Measurements from ENCODE around the gene SLIT3. TPM values are rescaled to one million over a fixed set of nuclear protein-coding genes. Genes with fewer than 3 reads are reported as not detected.

Gene SLIT3
- total RNA-seq, 1 donor from 2014 or later: not detected

- DNase-seq: no peak
Measured at GRCh38 chr5:168686837-168687236, 614.1 kb downstream of the SLIT3 start.

DNA sequence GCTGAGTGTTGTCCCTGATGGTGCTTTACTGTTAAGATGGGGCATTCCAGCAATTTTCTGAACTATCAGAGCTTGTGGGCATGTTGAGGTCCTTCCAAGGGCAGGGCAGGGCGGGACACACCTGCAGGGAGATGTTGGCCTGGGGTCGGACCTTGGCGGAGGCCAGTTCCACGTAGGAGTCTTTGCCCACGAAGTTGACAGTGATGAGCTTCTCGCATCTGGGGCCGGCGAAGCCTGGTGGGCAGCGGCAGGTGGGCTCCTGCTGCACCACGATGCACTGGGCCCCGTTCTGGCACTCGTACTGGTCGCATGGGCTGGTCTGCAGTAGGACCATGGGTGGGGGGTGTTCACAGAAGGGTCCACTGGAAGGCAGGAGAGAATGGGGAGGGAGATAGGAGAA is 615.4 kb downstream of the SLIT3 start:
- DNase-seq: no peak

DNA sequence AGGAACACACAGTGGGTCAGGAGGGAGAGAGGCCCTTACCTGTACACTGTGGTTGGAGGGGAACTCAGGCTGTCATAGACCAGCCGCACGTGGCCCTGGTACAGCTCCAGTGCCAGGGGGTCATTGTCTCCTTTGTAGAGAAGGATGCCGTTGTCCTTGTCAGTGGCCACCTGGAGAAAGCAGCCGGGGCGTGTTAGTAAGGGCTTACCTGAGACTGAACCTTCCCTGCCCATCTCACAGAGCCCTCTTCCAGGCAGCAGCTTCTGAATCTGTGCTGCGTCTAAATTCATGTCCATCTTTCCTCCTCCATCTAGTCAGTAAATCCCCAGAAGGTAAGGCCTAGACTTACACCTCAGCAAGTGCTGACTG is 617.0 kb downstream of the SLIT3 start:
- DNase-seq: no peak

GRCh38 chr5:168683247-168683926 is 617.6 kb downstream of the SLIT3 start:
- DNase-seq: no peak

DNA sequence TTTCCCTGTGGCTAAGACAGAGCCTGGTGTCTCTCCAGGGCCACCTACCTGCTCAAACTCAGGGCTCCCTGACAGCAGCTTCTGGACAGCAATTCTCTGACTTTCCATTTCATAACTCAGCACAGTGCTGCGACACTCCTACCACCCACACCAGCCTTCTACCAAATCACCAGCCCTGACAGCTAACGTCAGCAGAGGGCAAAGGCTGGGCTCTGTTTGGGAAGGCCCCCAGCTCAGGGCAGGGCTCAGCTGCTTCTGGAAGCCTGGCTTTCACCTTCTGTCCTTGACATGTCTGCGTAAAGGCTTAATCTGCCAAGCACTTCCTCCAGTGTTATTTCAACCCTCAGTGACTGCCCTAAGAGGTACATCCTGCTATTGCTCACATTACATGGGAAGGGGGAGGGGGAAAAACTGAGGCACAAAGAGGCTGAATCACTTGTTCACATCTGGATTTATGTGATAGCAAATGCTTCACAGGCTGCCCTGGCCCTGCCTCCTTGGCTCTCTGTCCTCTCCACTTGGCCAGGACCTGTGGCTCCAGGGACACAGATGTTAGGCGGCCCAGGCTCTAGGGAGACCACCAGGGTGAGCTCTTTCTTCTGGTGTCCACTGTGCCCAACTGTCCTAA is 619.3 kb downstream of the SLIT3 start:
- peak; percentile 35 for DNase-seq

DNA sequence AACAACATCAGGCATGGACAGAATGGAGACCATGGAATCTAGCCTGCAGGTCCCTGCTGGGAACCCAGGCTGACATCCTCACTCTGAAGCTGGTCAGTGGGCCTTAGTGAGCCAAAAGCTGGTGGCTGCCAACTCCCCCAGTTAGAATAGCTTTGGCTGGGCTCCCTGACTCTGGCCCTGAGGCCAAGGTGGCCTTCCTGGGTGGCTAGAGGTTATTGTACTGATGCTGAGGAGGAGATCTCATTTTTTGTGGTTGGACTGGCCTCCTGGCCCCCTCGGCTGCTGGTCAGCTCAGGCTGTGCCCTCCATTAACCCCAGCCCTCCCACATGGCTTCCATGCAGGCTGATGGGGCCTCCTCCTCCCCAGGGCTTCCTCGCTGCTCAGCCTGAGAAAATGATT is 620.5 kb downstream of the SLIT3 start:
- DNase-seq: no peak

DNA sequence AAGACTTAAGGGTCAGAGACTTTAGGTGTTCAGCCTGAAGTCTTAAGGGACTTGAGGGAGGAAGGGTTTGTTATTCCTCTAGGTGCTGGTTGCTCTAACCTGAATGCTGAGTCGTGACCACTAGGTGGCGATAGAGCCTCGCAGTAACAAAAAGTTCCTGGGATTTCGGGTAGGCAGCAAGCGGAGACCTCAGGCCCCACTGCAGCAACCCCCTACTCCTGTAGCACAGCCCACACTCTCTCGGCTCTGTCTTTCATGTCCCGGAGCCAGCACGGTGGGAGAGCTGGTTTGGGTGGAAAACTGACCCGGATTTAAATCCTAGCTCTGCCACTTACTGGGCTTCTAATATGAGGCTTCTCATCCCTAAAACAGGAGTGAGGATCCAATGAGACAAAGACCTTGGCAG is 621.4 kb downstream of the SLIT3 start:
- peak; percentile 86 for DNase-seq

- DNase-seq: no peak
Measured at GRCh38 chr5:168676501-168676900, 624.4 kb downstream of the SLIT3 start.

DNA sequence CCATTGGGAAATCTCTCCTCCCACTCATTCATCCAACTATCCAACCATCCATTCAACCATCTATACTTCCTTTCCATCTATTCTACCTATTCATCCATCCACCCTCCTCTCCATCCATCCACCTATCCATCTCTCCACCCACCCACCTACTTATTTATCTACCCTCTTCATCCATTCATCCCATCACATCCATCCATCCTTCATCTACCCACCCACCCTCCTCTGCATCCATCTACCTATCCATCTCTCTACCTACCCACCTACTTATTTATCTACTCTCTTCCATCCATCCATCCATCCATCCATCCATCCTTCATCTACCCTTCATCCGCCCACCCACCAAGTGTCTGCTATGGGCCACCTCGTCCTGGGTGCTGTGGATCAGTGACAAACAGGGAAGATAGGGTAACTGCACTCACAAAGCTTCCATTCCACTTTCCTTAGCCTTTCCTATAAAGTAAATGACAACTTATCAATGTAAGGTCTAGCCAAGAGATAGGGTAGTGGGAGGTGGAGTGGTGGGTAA is 625.0 kb downstream of the SLIT3 start:
- no peak for DNase-seq

DNA sequence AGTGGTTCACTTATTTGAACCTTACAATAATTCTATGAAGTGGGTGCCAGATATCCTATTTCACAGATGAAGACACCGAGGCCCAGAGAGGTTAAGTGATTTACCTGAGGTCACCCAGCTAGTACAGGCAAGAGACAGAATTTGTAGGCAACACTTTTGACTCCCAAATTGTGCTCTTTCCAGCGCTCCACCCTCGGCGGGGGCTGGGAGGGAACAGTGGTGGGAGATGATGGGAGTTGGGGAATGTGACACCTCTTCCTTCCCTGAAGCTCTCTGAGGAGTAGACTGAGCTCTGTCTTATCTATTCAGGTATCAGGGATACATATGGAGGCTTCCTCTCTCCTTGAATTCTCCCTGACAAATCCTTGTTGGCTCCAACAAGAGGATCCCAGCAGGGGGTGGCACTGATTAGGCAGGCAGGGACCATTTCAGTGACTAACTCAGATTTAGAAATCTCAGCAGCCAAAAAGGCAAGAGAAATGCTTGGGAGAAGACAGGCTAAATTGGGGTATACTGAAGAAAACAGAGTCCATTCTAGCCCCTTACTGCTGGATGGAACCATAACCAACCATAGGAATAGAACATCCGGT is 626.0 kb downstream of the SLIT3 start:
- no peak for DNase-seq

DNA sequence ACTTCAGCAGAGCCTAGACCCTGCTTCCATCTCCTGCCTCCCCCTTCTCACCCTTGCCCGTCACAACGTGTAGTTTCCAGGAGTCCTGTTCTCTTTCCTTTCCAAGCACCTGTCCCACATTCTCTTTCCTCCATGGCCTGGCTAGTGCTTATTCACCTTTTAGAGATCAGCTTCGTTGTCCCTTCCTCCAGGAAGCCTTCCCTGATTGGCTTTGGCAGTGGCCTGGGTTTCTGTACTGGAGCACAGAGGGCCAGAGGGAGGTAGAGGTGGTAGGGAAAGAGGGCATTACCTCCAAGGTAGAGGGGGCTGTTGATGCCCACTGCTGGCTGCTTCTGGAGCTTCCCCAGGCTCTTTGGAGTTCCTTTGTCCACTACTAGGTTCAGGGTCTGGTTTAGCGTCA is 628.1 kb downstream of the SLIT3 start:
- no peak for DNase-seq

- DNase-seq: no peak
Measured at GRCh38 chr5:168672016-168672415, 628.9 kb downstream of the SLIT3 start.

DNA sequence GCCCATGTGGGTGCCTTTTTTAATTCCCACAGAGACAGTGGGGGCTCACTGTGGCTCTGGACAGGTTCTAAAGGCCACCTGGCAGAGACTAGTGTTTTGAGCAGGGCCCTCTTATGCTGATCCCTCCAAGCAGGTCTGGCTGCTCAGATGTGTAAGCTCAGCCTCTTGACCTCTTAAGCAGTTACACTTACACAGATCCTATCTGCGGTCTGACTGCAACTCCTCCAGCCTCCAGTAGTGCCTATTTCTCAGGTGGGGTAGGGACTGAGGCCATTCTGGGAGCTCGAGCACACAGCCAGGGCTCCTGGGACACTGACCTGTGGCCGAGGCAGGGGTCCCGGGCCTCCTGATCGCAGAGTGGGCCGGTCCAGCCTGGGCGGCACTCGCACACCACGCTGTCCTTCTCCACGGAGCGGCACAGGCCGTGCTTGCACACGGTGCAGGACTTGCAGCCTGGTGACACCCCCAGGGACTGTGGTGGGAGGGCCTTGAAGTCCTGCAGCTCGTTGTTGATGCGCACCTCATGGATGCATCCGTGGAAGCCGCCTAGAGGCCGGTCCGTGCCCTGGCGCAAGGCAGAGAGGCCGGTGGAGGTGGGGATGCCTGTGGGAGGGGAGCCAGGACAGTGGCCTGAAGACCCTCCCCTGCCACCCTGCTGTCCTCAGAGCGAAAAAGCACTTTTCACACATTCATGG is 629.9 kb downstream of the SLIT3 start:
- no peak for DNase-seq

DNA sequence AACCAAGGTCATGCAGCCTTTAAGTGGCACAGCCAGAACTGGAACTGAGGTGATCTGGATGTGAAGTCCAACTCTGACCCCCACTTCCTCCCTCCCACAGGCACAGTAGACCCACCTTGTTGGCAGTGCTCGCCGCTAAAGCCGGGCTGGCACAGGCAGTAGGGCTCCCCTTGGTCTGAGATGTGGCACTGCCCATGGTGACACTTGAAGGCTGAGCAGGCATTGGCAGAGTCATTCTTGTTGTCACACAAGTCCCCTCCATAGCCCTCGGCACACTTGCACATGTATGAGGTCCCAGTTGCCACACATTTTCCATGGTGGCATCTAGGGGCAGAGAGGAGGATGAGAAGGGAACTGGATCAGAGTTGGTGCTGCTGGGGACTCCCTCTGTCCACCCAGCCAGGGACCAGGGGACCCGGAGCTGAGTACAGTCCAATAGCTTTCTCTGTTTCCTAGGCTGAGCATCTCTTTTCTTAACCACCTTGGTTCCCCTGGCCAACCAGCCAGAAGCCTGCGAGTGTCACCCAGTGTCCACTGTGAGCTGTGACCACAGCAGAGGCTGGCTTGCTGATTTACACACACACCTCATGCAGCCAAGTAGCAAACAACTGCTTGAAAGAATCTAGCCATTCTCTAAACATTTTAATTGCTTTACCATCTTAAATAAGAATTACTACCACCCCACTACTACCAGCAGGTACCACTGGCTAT is 631.1 kb downstream of the SLIT3 start:
- no peak for DNase-seq

DNA sequence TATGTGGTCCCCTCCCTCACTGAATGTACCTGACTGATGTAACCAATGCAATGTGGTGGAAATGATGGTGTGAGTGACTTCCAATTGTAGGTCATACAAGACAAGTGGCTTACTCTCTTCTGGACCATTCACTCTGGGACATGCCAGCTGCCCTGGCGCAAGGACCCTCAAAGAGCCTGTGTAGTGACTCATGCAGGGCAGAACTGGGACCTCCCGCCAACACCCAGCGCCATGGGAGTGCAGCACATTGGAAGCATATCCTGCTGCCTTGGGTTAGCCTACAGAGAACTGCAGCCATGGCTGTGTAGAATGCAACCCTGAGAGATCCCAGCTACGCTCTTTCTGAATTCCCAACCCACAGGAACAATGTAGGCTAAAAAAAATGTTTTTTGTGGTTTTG is 631.8 kb downstream of the SLIT3 start:
- DNase-seq: no peak

GRCh38 chr5:168668078-168668477 is 632.9 kb downstream of the SLIT3 start:
- no peak for DNase-seq

GRCh38 chr5:168667301-168667840 is 633.6 kb downstream of the SLIT3 start:
- no peak for DNase-seq

DNA sequence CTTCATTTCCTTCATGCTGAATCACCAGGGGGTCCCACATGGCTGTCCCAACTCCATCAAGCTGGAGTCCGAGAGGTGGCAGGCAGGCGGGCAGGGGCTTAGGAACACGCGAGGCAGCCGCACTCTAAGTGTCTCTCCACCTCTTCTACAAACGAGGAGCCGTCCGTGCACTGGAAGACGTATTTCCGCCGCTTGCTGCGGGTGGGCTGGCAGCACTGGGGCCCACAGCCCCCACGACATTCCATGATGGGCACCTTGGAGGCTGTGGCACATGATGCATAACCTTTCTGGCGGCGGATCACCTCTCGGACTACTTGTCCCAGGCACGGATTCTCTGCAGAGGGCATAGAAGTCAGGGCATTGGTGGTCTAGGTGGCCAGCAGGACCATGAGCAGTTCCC is 634.6 kb downstream of the SLIT3 start:
- no peak for DNase-seq

DNA sequence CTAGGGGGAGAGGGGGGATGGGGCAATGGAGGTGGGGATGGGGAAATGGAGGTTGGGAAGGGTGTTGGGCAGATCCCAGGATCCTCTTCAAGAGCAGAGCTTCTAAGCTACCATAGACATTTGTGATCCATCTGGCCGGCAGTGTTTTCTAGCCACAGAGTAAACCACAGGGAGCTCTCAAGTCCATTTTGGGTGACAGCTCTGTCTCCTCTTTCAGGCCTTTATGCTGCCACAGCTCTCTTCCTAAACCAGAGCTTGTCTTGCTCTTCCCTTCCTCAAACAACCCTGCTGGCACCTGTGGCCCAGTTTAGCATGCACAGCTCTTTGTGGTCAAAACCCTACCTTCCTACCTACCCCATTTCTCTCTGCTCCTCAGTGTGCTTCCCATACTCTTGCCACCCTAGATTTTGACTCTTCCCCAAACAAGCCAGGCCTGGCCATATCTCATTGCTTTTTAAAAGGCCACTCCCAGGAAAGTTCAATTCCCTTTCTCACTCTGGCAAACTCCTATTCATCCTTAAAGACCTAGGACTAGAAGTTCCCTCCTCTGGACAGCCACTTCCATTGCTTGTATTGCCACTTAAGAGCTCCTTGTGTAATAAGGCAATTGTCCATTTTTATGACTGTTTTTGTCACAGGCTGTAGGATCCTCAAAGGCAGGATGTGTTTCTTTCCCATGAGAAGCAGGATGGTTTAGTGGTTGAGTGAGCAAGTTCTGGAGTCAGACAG is 637.5 kb downstream of the SLIT3 start:
- no peak for DNase-seq

DNA sequence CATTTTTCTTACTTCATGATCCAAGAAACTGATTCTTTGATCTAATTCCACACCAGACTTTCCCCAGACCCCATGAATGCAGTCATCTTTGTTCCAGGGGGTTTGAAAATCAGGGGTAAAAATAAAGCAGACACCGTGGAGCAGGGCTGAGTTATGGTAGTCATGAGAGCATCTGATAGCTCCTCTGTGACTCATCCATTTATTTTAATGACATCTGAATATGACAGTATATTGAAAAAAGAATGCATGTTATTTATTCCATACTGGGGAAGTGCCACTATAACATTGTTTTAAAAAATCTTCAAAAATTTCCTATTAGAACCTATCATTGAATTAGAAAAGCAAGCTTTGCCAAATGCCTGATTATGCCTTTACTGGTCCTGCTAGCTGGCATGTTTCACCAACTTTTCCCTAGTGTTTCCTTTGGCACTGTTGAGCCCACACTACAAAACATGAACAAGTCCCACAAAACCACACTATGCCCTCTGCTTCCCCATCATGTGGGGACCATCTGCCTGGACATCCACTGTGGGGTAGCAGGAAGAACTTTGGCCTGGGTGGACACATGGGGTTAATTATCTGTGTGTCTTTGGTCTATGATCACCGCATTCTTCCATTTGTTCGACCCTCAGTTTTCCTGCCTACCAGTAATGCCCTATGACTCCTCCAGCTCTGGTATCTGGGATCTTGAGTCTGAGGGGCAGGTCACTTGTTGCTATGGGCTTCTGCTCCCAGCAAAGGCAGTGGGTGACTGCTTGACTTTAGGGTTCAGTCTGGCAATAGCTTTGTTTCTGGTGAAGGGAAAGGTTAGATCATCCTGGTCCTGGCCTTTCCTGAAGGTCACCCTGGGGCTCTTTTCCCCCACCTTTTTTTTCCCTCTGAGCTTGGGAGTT is 639.1 kb downstream of the SLIT3 start:
- DNase-seq: no peak

DNA sequence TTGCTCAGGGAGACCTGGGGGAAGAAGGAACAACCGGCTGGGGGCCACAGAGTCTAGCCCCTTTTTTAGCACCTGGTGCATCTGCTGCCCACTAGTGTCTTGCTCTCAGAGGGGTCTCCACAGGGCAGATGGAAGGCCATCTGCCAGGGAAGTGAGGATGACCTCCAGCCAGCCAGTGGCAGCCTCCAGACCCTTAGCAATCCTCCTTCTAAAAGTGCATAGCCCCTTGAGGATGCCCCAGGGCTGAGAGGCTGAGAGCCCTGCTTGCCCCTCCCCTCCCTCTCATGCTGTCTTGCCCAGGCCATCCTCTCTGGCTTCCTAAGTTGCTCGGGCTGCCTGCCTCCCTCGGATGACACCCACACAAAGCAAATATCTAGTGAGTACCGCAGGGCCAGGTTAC is 640.2 kb downstream of the SLIT3 start:
- no peak for DNase-seq

Measured in dermis blood vessel endothelial cell (primary cell).